Retina (tissue), 1 donor: Measurements from ENCODE around the gene TEX26.

ENCODE experiments used
- DNase-seq: peaks from one replicate; pipeline ENCODE4 v3.0.0-alpha.2; 2016

Gene TEX26

GRCh38 chr13:30982506-30982905 is 50.0 kb downstream of the TEX26 start:
- DNase-seq, result no peak

- DNase-seq, result no peak
Observed at GRCh38 chr13:30982906-30983305, 50.5 kb downstream of the TEX26 start.

- DNase-seq, result no peak
Observed at GRCh38 chr13:30983431-30983830, 51.0 kb downstream of the TEX26 start.

GRCh38 chr13:30984620-30985019 is 52.2 kb downstream of the TEX26 start:
- no peak for DNase-seq

GRCh38 chr13:30985637-30986205 is 53.3 kb downstream of the TEX26 start:
- no peak for DNase-seq

GRCh38 chr13:30991184-30991583 is 58.7 kb downstream of the TEX26 start:
- no peak for DNase-seq

- DNase-seq, result no peak
Observed at GRCh38 chr13:30991922-30992321, 59.5 kb downstream of the TEX26 start.

- DNase-seq, result no peak
Observed at GRCh38 chr13:30995331-30995730, 62.9 kb downstream of the TEX26 start.

GRCh38 chr13:30997697-30998096 is 65.2 kb downstream of the TEX26 start:
- no peak for DNase-seq

- peak; percentile 81 for DNase-seq
Observed at GRCh38 chr13:30998136-30999088, 66.0 kb downstream of the TEX26 start.

GRCh38 chr13:31000889-31001288 is 68.4 kb downstream of the TEX26 start:
- DNase-seq, result no peak

- DNase-seq, result no peak
Observed at GRCh38 chr13:31001647-31002046, 69.2 kb downstream of the TEX26 start.

GRCh38 chr13:31005066-31005465 is 72.6 kb downstream of the TEX26 start:
- no peak for DNase-seq

- no peak for DNase-seq
Observed at GRCh38 chr13:31007417-31007816, 75.0 kb downstream of the TEX26 start.

- DNase-seq, result no peak
Observed at GRCh38 chr13:31008400-31009115, 76.1 kb downstream of the TEX26 start.

GRCh38 chr13:31009166-31009565 is 76.7 kb downstream of the TEX26 start:
- DNase-seq, result no peak

- no peak for DNase-seq
Observed at GRCh38 chr13:31010296-31010695, 77.8 kb downstream of the TEX26 start.

- no peak for DNase-seq
Observed at GRCh38 chr13:31011193-31011860, 78.9 kb downstream of the TEX26 start.

GRCh38 chr13:31011901-31012654 is 79.6 kb downstream of the TEX26 start:
- no peak for DNase-seq

- DNase-seq, result no peak
Observed at GRCh38 chr13:31012655-31013024, 80.2 kb downstream of the TEX26 start.

GRCh38 chr13:31014456-31014855 is 82.0 kb downstream of the TEX26 start:
- no peak for DNase-seq

- no peak for DNase-seq
Observed at GRCh38 chr13:31015199-31015598, 82.7 kb downstream of the TEX26 start.
